Measurements from ENCODE around the gene OAF.

DNA sequence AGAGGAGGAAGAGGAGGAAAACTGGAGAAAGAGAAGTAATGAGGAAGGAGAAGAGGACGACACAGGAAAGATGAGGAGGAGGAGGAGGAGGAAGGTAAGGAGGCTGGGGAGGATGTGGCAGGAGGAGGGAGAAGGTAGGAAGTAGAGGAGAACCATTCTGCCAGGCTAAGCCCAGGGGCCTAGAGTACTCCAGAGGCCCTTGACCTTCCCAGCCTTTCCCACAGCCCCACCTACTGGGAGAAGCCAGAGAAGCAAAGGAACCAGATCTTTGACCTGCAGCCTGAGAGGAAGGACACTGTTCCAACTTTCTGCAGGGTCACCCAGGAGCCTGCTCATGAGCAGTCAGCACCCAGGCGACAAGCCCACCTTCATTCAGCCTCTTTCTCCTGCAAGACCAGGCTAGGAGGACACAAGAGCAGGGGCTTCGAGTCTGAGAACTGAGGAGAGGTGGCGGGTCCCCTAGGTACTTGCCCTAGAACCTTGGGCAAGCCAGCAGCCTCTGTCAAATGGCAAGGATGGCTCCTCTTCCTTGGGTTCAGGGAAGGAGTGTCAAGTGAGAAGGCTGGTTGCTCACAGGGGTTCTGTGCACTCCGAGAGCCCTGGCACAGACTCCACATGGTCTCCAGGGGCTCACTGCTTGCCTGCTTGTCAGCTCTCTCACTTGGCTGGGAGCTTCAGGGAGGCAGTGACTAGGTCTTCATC, 27.9 kb upstream of the OAF start:
- TF ChIP-seq ZNF274 (IDR thresholded peaks at IDR 0.05; ENCODE audit: low read depth, low read length) (no peak), YY1 (IDR thresholded peaks at IDR 0.05; ENCODE audit: insufficient read depth, insufficient read length) (no peak), SUZ12 (IDR thresholded peaks at IDR 0.05; ENCODE audit: extremely low read depth, insufficient read depth, insufficient read length) (no peak)
